Peyer's patch (tissue), 4 donors: ENCODE results near the gene UQCR10.

Experiments used
- CTCF ChIP-seq, 6 experiments: fragments of 450-650 bp in 4 of 6; fragments of 200-600 bp in 2 of 6; sonication (generic) in 1 of 6; IDR thresholded peaks; one replicate each; pipeline ENCODE4 v1.5.1; 2017 to 2019; ENCODE audit warnings: antibody characterized with exemption in 6 of 6, mild to moderate bottlenecking in 3 of 6, moderate library complexity in 1 of 6
- POLR2A ChIP-seq, 2 donors: fragments of 450-650 bp; IDR thresholded peaks; one replicate each; pipeline ENCODE4 v1.5.1; 2017; ENCODE audit warnings: antibody characterized with exemption in 2 of 2, mild to moderate bottlenecking in 2 of 2, moderate library complexity in 2 of 2

GRCh38 chr22:29753808-29754657 lies 13.1 kb upstream of the UQCR10 start:
- TF ChIP-seq CTCF (IDR thresholded peaks at IDR 0.05) (no peak), POLR2A (IDR thresholded peaks at IDR 0.05) (no peak)
